Measurements from ENCODE around the gene HNF1B. TPM values are rescaled to one million over a fixed set of nuclear protein-coding genes. Genes with fewer than 3 reads are reported as not detected.
"Not testable (repeated sequence)": the region's sequence is repeated elsewhere in the genome, so short reads cannot be mapped to it uniquely, and the experiment has no call there.

Gene HNF1B
- total RNA-seq: 1 to 10 TPM in 1 of 2 experiments, under 1 TPM in 1; 0.86 to 1.1 TPM

- ChIA-PET CTCF (no interaction called here), POLR2A (no interaction called here)
These were observed at the start of gene HNF1B for GRCh38 chr17:37744961-37745800. HNF1B (minus strand) TSS chr17:37745059; CDS start chr17:37744884, 175 bp downstream.

DNA sequence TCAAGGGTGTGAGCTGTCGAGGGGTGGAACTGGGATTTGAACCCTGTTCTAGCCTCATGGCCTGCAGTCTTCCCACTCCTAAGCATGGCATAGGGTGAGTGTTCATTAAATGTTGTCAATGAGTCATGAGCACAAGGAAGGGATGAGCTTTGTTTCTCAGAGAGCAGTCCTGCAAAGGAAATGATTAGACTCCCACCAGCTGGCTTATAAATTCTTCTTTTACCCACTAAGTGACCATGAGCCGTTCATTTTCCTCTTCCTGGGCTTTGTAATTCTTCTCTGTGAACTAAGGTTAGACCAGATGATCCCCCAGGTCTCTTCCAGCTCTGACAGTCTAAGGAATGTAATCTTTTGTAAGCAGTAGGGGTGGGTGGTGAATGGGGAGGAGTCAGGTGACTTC is 47.9 kb upstream of the HNF1B start:
- CTCF ChIA-PET: interaction anchor here (1.3 to 2.0 kb wide), 3 partner anchors 24 to 419 kb away, joined by 4 to 6 read pairs (median 4); no protein-coding TSS in a partner anchor
- POLR2A ChIA-PET: no interaction called here

DNA sequence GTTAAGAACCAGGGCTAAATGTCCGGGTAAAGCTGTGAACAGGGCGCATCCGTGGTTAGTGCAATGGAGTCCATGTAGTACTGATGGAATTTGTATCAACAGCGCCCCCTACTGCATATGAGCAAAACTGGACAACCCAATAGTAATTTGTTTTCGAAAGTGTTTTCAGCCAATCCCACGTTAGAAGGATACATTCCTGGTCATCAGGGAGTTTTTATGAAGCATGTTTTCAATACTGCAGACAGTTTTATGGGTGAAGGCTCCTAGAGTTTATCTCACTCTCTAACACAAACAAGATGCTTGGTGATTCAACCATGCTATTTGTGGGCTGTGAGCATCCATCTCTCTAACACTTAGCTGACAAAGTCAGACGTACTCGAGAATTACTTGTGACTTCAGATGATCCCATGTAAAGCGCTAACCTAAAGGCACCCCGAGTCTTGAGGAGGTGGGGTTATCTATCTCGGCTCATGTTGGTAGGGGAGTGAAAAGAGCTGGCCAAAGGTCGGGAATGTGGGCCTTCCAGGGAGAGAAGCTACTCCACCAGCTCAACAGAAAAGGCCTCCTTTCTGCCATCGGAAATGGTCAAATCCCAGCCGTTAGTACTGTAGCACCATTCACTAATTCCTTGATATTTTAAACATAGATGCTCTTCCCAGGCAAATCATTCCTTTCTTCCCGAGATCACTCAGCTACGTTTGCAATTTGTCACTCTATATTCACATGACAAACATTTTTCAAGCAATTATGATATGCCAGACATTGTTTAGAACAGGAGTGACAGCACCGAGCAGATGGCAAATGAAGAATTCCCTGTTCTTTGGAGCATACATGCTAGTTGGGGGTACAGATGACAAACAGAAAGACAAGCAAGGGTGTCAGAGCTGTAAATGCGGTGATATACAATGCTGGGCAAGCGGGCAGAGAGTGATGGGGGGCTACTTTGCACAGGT is 46.9 kb upstream of the HNF1B start:
- CTCF ChIA-PET: interaction anchor here (0.6 to 2.0 kb wide), 11 partner anchors 8 to 418 kb away, joined by 3 to 6 read pairs (median 3); no protein-coding TSS in a partner anchor
- POLR2A ChIA-PET: no interaction called here

- POLR2A ChIA-PET: no interaction called here
- CTCF ChIA-PET: interaction anchor here (1.5 kb wide), 1 partner anchor 89 kb away, joined by 4 read pairs; no protein-coding TSS in a partner anchor
These were observed 45.1 kb upstream of the HNF1B start for GRCh38 chr17:37789771-37790541.

DNA sequence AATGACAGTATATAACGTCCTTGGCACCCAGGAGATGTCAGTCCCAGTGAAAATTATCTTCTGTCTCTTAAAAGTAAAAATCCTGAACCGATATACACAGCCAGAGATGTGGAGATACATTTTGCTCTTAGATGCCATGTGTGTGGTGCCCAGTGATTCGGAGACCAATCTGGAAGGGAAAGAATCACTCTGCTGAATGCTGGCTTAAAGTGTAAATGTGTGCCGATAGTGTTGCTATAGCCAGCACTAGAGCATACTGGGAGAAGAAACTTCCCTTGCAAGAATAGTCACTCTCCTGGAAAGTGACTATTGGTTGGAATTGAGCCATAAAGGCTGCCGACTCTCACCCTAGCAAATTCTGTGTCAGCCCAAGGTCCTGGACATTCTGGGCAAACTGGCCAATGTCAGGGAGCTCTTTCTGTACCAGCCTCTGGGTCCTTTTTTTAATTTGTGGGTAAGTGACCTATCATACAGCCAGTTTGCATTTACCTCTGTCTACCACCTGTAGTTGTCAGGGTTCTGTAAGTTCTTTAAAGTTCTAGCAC is 44.2 kb upstream of the HNF1B start:
- CTCF ChIA-PET: no interaction called here
- POLR2A ChIA-PET: no interaction called here

- ChIA-PET CTCF (no interaction called here), POLR2A (no interaction called here)
These were observed 43.7 kb upstream of the HNF1B start for GRCh38 chr17:37788526-37788925.

DNA sequence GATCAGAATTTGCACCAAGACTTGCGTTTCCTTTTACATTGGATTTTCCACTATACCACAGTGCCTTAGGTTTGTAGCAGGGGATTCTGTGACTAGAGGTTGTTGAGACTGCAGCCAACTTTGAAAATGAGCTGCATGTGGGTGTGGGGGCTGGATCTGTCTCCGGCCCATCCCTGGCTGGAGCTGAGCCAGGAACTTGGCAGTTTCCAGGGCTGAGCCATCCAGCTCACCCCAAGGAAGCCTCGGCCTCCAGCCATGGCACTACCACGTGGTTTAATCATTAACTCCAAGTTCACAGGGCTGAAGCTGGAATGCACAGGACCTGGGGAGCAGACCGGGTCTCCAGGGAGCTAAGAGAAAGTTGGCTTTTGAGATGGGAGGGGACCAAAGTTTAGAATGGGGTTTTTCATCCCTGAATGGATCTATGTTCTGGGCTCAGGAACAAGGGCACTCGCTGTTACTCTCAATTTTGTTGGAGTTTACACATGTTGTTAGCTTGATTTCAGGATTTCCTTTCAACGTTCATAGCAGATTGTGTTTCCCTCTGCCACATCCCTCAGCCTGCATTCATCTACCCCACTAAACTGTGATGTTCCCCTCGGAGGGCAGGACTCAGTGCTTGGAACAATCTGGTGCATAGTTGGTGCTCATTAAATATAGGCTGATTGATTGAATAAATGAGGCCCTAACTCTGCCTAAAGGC is 42.3 kb upstream of the HNF1B start:
- ChIA-PET POLR2A (no interaction called here), CTCF (no interaction called here)

GRCh38 chr17:37786481-37786880 is 41.6 kb upstream of the HNF1B start:
- POLR2A ChIA-PET: no interaction called here

GRCh38 chr17:37782460-37782859 is 37.6 kb upstream of the HNF1B start:
- CTCF ChIA-PET: not testable (repeated sequence)

More at GRCh38 chr17:37786481-37786880, 41.6 kb upstream of the HNF1B start:
- CTCF ChIA-PET: no interaction called here

GRCh38 chr17:37781451-37781850 is 36.6 kb upstream of the HNF1B start:
- POLR2A ChIA-PET: no interaction called here
- CTCF ChIA-PET: no interaction called here

More at GRCh38 chr17:37782460-37782859, 37.6 kb upstream of the HNF1B start:
- POLR2A ChIA-PET: not testable (repeated sequence)

DNA sequence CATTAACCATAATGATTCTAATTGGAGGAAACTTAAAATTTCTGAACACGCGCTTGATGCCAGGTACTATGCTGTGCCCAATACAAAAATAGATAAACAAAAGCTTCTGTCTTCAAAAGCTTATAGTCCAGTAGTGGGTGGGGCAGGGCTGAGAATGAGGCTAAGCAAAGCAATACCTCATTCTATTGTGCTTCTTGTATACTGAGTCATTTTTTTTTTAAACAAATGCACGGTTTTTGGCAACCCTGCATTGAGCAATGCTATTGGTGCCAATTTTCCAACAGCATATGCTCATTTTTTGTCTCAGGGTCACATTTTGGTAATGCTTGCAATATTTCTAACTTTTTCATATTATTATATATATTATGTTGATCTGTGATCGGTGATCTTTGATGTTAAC is 34.7 kb upstream of the HNF1B start:
- CTCF ChIA-PET: interaction anchor here (1.3 kb wide), 1 partner anchor 9 kb away, joined by 3 read pairs; no protein-coding TSS in a partner anchor
- POLR2A ChIA-PET: no interaction called here

GRCh38 chr17:37774504-37774903 is 29.6 kb upstream of the HNF1B start:
- ChIA-PET CTCF (no interaction called here), POLR2A (no interaction called here)

GRCh38 chr17:37772982-37773381 is 28.1 kb upstream of the HNF1B start:
- POLR2A ChIA-PET: no interaction called here
- CTCF ChIA-PET: no interaction called here

- ChIA-PET POLR2A (no interaction called here), CTCF (interaction anchor here (0.9 to 1.8 kb wide), 4 partner anchors 9 to 73 kb away, joined by 3 to 4 read pairs (median 3); no protein-coding TSS in a partner anchor)
These were observed 26.0 kb upstream of the HNF1B start for GRCh38 chr17:37770631-37771518.

DNA sequence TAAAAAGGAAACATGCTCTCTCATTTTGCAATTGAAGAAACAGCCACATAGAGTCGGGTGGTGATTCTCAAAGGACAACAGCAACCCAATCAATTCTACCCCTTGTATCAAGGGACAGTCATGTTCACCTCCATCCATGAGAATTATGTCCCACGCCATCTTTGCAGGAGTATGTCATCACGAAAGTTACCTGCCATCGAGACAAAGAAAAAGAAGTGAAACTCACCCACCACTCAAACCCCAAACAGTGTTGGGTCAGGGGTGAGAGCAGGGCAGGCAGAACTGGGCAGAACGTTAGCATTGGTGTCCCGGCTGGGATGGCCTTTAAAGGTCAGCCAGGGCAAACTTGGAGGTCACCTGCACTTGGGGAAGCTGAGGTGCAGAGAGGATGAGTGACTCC is 24.2 kb upstream of the HNF1B start:
- ChIA-PET POLR2A (no interaction called here), CTCF (interaction anchor here (1.8 kb wide), 1 partner anchor 75 kb away, joined by 4 read pairs; no protein-coding TSS in a partner anchor)

- ChIA-PET CTCF (no interaction called here), POLR2A (no interaction called here)
These were observed 23.6 kb upstream of the HNF1B start for GRCh38 chr17:37768438-37768837.

DNA sequence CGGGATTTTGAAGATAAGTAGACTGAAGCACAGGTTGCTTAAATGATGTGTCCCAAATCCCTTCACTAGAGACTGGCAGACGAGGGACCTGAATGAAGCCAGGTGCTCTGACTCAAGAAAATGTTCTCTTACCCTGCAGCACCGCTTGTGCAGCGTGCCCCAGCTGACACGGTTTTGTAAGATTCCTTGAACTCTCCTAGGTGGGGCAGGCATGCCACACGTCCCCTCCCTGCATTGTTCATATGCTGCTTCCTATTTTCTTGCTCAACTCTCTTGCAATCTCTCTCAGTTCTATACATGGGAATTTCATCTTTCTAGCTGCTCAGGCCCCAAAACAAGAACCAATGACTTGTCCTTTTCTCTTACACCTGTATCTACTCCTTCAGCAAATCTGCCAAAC is 22.1 kb upstream of the HNF1B start:
- CTCF ChIA-PET: no interaction called here
- POLR2A ChIA-PET: no interaction called here

- POLR2A ChIA-PET: no interaction called here
- CTCF ChIA-PET: no interaction called here
These were observed 19.5 kb upstream of the HNF1B start for GRCh38 chr17:37764383-37764782.

Measured in activated CD8-positive, alpha-beta memory T cell treated with anti-CD3 and anti-CD28 coated beads for 36 hours (primary cell).